HG02852 (cell line): ENCODE measurements around the gene OTOA.
"Not testable (repeated sequence)": the region's sequence is repeated elsewhere in the genome, so short reads cannot be mapped to it uniquely, and the experiment has no call there.

Source experiments
- ATAC-seq: cut with Tn5 transposase; IDR thresholded peaks from one replicate; pipeline ENCODE4 v1.9.1; 2021; ENCODE audit warnings: mild to moderate bottlenecking, moderate library complexity; ENCODE audit not compliant: unreplicated experiment

Gene OTOA

DNA sequence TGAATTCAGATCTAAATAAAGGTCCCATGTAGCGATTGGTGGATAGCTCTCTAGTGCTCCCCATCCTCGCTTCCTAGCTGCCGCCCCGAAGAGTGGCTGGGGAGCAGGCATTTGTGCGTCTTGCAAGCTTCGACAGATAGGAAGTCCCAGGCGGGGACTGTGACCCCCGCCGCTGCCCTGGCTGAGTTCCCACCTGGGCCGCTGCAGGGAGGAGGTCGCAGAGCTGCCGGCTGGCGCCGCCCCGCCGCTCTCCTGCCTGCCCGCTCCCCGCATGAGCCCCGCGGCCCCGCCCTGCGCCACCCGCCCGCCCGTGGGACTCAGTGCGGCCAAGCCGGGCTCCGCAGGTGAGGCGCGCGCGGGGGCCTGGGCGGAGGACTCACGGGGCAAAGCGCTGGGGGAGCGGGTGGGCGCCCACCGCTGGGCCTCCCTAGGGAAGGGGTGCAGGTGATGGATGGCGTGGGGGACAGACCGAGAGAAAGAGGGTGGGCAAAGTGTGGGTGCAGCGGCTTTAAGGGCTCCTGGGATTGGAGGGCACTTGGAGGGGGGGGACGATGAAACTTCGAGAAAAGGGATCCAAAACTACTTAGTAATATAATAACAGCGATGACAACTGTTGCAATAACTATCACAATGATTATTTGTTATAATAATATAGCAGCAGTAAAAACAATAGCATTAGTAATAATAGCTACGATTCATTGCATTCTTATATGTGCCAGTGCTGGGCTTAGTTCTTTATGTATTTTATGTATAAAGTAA is at the start of gene OTOA:
OTOA (plus strand) TSS at position 80 of the 759 bp plus-strand sequence. CDS start 14,547 bp downstream, outside the sequence.
- no peak for ATAC-seq

DNA sequence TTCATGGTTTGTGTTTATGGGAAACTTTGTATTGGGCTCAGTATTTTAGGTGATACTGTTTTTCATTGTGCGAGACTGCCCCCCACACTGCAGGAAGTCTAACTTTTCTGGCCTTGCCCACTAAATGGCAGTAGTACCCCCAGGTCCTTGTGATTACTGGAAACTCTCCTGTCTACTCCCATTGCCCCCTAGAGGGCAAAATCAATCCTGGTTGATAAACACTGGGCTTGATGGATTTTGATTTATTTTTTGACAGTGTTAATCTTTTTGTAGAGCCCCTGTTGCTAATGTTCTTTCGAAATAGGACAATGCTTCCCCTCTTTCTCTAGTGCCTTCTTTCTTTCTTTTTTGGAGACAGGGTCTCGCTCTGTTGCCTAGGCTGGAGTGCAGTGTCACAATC is 48.9 kb upstream of the OTOA start:
- ATAC-seq, result no peak

DNA sequence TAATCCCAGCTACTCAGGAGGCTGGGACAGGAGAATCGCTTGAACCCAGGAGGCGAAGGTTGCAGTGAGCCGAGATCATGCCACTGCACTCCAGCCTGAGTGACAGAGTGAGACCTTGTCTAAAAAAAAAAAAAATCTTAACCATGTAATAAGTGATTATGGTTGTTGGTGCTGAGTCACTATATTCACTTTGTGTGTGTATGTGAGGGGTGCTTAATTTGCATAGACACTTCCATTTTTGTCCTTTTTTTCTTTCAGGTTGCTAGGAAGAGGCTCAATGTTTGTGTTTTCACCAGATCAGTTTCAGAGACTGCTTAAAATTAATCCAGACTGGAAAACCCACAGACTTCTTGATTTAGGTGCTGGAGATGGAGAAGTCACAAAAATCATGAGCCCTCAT is 46.2 kb upstream of the OTOA start:
- ATAC-seq, result no peak

DNA sequence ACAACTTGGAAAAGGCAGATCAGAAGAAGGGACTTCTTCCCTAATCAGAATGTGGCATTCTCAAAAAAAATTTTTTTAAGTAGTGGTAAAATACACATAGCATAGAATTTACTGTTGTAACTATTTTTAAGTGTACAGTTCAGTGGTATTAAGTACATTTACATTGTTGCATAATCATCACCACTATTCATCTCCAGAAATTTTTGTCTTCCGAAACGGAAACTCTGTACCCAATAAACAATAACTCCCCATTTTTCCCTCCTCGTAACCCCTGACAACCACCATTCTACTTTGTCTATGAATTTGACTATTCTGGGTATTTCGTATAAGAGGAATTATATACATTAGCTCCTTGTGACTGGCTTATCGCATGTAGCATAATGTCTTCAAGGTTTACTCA is 45.5 kb upstream of the OTOA start:
- ATAC-seq, result no peak

DNA sequence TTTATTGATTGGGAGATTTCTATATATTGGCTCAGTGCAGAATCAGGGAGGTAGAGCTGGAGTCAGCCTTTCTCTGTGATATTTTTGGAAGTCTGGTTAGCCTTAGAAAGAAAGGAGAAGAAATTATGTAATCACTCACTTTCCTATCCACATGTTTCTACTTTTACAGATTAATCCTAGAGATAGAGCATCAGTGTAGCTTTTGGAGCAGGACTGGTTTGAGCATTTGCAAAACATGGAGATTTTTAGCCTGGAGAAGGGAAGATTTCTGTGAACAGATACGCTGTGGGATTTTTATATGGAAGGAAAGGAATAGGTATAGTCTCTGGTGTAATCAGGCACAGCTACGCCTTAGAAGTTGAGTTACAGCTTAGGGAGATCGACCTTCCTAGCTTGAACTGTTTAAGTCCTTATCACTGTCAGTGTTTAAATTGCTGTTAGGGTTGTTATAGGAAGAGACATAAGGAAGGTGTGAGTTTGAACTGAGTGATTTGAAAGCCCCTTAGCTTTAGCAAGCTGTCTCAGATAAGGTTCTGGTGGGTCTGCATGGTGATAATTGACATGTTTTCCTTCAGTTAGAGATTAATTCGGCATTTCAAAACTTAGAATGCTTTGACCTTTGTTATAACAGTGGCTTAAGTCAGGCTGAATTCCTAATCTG is 43.9 kb upstream of the OTOA start:
- no peak for ATAC-seq

DNA sequence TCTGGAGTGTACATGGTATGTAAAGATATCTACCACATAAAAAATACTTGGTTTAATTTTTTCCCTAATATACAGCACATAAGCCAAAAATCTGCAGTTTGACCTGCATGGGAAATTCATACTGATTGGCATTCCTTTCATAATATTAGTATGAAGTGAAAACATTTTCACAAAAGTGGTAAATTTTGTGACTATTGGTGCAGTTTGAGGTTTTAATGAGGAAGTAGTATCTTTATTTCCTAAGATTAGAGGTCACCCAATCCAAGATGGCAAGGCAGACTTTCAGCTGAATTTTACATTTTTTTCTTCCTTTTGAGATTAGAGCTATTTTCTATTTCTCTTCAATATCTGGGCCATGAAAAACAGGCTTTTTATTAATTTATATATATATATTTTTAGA is 43.2 kb upstream of the OTOA start:
- no peak for ATAC-seq

DNA sequence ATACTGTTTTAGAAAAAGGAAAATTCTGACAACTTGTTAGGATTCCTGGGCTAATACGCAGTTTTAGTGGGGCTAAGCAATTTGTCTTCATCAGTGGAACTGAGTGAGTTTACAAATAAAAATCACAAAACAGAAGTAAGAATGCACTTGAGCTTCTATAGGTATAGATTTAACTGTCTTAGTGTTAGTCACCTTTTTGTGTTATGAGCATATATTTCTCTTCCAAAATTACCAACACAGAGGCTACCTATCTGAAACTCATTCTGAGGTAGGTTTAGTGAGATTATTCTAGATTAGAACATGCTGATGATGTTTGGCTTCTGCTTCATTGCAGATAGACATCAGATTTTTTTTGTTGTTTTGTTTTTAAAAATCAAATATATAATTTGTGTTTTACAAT is 41.2 kb upstream of the OTOA start:
- ATAC-seq, result no peak

DNA sequence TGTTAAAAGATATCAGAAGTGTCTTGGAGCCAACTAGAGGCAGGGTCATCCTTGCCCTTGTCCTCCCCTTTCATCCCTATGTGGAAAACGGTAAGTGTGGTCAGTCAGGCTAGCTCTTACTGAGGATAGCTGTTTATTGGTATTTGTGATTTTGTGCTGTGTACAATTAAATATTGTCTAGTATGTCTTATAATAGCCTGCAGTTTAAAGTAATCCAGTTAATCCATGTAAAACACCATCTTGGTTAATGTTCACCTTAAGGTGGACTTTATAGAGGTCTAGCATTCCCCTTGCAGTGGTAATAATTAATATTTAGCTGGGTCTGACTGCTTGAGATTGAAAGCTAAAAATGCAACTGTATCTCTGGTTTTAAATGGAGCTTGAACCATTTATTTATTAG is 38.7 kb upstream of the OTOA start:
- no peak for ATAC-seq

DNA sequence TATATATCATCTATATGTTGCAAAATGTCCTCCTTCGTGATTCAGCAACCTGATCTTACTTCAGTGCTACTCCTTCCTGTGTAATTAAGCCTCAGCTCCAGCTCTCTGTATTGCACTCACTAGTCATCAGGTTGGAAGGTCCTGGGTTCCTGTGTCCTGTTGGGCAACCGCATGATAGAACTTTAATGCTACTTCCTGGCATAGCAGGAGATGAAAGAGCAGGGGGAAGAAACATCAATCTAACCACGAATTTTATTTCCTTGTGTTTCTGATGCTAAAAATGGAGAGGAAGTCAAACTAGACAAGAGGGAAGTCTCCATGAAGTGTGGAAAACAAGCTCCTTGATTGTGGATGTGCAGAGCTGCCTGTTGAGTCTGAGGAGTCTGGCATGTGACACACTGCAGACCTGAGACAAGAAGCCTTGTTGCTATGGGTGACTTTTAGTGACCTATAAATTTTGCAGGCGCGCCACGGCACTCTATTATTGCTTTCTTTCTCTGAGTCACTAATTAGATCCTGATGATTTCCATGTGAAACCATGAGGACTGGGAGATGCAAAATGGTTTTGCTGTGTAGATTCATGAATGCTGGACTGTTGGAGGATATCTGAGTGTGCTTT is 37.0 kb upstream of the OTOA start:
- ATAC-seq, result no peak

DNA sequence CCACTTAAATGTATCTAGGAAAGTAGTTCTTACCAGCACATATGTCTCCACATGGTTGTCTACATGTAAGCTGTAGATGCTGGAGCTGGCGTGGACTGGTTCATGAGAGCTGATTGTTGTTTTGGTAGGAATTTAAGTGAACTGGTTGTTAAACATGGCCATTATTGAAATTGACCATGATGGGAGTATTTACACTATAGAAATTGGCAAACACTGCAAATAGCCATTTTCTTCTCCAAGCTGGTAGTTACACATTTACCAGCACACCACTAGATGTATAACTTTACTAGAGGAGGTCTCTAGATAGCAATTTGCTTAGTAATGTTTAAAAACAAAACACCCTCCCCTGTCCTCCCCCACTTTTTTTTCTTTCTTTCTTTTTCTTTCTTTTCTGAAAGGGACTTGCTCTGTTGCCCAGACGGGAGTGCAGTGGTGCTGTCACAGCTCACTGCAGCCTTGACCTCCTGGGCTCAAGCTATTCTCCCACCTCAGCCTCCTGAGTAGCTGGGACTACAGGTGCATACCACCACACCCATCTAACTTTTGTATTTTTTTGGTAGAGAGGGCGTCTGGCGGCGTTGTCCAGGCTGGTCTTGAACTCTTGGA is 35.5 kb upstream of the OTOA start:
- no peak for ATAC-seq

DNA sequence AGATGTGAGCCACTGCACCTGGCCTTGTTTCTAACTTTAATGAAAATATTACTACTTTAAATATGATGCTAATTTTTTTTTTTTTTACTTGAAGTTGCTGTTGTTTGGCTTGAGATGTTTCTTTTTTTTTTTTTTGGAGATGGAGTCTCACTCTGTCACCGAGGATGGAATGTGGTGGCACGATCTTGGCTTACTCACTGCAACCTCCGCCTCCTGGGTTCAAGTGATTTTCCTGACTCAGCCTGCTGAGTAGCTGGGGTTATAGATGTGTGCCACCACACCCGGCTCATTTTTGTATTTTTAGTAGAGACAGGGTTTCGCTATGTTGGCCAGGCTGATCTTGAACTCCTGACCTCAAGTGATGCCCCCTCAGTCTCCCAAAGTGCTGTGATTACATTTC is 35.0 kb upstream of the OTOA start:
- no peak for ATAC-seq

DNA sequence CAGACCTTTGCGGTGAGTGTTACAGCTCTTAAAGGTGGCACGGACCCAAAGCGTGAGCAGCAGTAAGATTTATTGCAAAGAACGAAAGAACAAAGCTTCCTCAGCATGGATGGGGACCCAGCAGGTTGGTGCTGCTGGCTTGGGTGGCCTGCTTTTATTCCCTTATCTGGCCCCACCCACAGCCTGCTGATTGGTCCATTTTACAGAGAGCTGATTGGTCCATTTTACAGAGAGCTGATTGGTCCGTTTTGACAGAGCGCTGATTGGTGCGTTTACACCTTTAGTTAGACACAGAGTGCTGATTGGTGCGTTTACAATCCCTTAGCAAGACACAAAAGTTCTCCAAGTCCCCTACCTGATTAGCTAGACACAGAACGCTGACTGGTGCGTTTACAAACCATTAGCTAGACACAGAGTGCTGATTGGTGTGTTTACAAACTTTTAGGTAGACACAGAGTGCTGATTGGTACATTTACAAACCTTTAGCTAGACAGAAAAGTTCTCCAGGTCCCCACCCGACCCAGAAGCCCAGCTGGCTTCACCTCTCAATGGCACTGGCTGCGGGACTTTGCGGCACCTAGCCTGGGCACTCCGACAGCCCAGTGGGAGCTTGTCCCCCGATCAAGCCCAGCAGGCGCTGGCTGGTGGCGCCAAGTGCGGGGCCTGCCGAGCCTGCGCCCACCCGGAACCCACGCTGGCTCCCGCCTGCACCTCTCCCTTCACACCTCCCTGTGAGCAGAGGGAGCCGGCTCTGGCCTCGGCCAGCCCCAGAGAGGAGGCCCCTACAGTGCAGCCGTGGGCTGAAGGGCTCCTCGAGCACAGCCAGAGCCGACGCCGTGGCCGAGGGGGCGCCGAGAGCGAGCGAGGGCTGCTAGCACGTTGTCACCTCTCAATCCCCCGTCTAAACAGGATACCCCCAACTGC is 33.9 kb upstream of the OTOA start:
- ATAC-seq, result not testable (repeated sequence)

DNA sequence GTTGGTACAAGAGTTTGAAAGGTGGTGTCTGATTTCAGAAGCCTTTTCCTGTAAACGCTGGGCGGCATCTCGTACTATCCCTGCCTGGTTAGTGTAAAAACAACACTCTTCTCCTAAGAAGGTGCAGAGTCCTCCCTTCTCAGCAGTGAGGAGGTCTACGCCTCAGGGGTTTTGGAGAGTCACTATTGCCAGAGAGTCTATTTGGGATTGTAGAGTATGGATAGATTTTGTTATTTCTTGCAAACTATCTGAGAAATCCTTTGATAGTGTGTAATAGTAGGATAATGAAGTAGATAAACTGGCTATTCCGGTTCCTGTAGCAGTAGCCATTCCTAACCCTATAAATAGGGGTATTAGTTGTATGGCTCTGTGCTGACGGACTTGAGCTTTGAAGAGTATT is 32.9 kb upstream of the OTOA start:
- ATAC-seq, result not testable (repeated sequence)

DNA sequence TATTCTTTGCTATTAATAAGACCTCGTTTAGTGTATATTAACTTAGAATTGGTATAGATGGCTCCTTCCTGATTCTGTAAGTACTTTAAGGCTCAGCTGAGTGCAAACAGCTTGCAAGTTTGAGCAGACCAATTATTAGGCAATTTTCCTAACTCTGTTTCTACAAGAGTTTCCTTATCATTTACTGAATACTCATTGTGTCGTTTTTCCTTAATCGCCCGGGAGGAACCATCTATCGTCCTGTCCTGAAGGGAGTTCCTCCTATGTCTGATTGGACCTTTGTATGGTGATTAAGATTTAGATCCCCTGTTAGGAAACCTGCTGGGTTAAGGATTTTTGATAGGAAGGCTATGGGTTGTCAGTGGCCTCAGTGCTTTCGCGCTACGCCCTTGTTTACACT is 32.4 kb upstream of the OTOA start:
- ATAC-seq, result not testable (repeated sequence)

DNA sequence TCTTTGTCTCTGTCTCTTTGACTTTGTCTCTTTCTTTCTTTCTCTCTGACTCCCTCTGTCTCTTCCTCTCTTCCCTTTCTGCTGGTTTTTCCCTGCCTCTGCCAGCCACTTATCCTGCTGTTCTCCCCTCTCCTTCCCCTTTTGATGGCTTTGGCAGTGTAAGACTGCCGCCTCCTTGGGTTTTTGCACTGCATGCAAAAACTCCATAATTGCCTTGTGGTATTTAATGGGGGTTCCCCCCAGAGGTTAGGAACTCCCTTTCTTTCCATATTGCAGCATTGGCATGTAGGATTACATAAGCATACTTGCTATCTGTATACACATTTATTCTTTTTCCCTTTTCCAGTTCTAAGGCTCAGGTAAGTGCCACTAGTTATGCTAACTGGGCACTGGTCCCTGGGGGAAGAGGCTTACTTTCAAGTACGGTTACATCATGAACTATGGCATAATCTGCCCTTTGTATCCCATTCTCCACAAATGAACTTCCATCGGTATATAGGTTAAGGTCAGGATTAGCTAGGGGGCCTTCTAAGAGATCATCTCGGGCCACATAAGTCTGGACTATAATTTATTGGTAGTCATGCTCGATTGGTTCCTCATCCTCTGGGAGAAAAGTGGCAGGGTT is 31.7 kb upstream of the OTOA start:
- not testable (repeated sequence) for ATAC-seq

DNA sequence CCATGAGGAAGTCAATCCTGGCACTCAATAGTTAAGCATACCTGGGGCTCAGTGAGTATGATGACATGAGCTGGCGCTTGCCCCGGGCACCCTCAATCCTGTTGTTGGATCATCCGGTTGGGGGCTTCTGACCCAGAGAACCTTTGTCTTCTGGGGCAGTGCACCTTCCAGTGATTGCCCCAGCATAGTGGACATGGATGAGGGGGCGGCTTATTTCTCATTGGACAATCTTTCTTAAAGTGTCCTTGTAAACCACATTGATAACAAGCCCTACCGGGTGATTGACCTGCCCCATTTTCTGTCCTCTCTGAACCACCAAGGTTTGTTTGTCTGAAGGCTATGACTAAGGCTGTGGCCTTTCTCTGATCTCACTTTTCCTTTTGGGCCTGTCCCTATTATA is 29.6 kb upstream of the OTOA start:
- no peak for ATAC-seq

DNA sequence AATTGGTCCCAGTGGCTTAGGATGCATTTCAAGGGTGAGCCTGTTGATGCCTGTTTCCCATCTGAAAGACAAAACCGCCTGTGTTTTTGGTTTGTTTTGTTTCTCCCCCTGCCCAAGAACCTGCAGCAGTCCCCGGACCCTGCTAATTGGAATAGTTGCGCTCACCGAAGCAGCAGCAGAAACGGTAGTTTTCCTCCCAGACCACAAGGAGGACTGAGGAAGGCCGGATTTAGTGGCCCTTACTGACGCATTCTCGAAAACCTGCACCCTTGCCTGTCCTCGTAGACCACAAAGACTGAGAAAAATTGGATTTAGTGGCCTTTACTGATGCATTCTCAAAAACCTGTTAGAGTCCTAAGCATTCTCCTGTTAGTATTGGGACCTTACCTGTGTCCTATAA is 28.1 kb upstream of the OTOA start:
- ATAC-seq, result not testable (repeated sequence)

DNA sequence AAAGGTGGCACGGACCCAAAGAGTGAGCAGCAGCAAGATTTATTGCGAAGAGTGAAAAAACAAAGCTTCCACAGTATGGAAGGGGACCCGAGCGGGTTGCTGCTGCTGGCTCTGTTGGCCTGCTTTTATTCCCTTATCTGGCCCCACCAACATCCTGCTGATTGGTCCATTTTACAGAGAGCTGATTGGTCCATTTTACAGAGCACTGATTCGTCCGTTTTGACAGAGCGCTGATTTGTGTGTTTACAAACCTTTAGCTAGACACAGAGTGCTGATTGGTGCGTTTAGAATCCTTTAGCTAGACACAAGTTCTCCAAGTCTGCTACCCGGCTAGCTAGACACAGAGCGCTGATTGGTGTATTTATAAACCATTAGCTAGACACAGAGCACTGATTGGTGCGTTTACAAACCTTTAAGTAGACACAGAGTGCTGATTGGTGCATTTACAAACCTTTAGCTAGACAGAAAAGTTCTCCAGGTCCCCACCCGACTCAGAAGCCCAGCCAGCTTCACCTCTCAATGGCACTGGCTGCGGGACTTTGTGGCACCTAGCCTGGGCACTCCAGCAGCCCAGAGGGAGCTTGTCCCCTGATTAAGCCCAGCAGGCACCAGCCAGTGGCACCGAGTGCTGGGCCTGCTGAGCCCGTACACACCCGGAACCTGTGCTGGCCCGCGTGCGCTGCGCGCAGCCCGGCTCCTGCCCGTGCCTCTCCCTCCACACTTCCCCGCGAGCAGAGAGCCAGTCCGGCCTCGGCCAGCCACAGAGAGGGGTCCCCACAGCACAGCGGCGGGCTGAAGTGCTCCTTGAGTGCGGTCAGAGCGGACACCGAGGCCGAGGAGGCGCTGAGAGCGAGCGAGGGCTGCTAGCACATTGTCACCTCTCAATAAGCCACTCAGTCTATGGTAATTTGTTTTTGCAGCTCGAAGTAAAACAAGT is 26.5 kb upstream of the OTOA start:
- ATAC-seq, result no peak

DNA sequence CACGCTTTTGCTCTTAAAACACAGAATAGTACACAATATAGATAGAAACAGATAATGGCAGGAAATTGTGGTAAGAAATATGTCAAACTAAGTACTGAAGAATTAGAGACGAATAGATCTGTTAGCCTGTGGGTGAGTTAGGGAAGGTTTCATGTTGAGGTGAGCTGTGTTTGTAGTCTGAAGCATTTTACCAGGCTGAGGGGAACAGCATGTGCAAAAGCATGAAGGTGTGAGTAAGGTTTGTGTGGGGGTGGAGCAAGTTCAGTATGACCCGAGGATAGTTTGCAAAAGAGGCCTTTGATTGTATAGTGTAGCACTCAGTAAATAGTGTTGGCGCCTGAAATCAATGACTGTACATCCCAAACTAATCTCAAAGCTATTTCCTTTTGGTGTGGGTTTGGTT is 25.2 kb upstream of the OTOA start:
- no peak for ATAC-seq
